ENCODE results near the gene CFAP52.
A peak's percentile ranks its signal among the peaks of the same experiment; 100 is the strongest.
"Not testable (repeated sequence)": the region's sequence is repeated elsewhere in the genome, so short reads cannot be mapped to it uniquely, and the experiment has no call there.

CFAP52 gene

GRCh38 chr17:9647014-9647413, 70.6 kb downstream of the CFAP52 start:
- no peak for DNase-seq

DNA sequence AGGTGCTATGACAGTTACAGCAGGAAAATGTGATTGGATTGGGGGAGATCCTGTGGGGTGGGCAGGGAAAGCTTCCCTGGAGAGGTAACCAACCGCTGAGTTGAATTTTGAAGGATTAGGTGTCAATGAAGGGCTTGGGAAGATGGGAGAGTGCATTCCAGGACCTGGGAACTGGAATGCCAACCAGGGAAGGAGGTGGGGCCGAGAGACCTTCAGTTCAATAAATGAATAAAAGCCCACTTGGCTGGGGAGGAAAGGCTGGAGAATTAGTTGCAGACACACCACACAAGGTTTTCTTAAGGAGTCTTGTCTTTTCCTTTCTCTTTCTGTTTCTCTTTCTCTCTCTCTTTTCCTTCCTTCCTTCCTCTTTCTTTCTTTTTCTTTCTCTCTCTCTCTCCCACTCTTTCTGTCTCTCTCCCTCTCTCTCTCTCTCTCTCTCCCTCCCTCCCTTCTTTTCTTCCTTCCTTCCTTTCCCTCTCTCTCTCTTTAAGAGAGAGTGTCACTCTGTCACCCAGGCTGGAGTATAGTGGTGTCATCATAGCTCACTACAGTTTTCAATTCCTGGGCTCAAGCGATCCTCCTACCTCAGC, 72.2 kb downstream of the CFAP52 start:
- no peak for DNase-seq

- DNase-seq: no peak
Observed at GRCh38 chr17:9658593-9659211, 82.3 kb downstream of the CFAP52 start.

- no peak for DNase-seq
Observed at GRCh38 chr17:9661027-9661426, 84.6 kb downstream of the CFAP52 start.

GRCh38 chr17:9663511-9663910, 87.1 kb downstream of the CFAP52 start:
- not testable (repeated sequence) for DNase-seq

GRCh38 chr17:9666461-9667050, 90.1 kb downstream of the CFAP52 start:
- no peak for DNase-seq

DNA sequence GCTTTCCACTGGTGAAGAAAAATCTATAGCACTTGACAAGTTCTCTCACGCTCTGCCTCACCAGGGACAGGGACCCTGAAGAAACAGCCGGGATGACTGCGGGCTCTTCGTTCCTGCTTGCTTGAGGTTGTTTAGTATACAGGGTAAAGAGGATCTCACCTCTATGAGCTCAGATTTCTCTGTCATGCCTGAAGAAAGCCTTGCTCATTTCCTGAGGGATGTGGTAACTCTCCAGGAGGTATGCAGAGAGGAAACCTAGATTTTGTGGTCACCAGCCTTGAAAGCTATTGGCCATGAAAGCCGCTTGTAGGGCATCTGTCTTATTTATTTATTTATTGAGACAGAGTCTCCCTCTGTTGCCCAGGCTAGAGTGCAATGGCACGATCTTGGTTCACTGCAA, 92.1 kb downstream of the CFAP52 start:
- DNase-seq: no peak

- no peak for DNase-seq
Observed at GRCh38 chr17:9669551-9670008, 93.1 kb downstream of the CFAP52 start.

- no peak for DNase-seq
Observed at GRCh38 chr17:9670596-9670995, 94.2 kb downstream of the CFAP52 start.

- no peak for DNase-seq
Observed at GRCh38 chr17:9671559-9671958, 95.1 kb downstream of the CFAP52 start.

DNA sequence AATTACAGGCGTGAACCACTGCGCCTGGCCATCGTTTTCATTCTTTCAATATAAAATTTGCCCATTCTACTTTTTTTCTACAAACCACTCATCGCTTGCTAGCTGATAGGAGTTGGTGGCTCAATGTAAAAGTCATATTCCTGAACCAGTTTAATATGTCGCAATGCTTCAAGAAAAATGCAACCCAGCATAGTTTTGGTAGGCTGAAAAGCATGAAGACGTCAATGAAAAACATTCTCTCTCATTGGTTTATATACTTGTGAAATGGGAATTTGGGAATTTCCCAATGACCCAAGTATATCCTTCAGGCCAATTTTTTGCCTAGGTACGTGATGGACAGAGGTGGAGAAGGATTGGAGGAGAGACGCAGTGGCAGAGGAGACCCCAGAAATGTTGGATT, 95.8 kb downstream of the CFAP52 start:
- DNase-seq: no peak

GRCh38 chr17:9672691-9673090, 96.2 kb downstream of the CFAP52 start:
- DNase-seq: no peak

DNA sequence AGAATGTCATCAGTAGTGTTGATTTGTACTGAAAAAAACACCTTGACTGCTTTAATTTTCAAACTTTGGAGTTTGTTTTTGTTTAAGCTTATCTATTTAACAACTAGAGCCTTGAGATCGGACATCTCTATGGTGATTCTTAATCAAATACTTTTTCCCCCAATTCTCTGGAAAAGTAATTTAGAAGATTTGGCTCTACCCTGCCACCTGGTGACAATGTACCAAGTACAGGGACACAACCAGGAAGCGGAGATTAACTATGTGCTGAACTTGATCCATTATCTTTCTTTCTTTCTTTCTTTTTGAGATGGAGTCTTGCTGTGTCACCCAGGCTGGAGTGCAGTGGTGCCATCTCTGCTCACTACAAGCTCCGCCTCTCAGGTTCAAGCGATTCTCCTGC, 99.6 kb downstream of the CFAP52 start:
- DNase-seq: peak; percentile 2

- DNase-seq: no peak
Observed at GRCh38 chr17:9676820-9677310, 100.4 kb downstream of the CFAP52 start.

DNA sequence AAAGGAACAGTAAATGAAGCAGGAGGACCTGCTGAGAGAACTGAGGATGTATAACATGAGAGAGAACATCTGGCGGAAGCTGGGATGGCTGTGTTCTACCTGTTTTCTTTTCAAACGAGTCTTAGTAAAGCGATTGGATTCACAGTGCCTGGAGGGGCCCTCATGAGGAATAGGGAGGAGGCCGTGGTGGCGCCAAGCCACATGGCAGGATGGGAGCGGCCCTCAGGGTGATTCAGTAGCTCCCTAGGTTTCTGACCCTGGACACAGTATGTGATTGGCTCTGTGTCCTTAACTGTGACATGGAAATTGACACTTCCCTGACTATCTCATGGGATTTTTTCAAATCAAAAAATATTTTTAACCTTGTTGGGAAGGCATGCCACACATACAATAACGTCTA, 101.0 kb downstream of the CFAP52 start:
- DNase-seq: no peak

GRCh38 chr17:9677896-9678295, 101.5 kb downstream of the CFAP52 start:
- no peak for DNase-seq

DNA sequence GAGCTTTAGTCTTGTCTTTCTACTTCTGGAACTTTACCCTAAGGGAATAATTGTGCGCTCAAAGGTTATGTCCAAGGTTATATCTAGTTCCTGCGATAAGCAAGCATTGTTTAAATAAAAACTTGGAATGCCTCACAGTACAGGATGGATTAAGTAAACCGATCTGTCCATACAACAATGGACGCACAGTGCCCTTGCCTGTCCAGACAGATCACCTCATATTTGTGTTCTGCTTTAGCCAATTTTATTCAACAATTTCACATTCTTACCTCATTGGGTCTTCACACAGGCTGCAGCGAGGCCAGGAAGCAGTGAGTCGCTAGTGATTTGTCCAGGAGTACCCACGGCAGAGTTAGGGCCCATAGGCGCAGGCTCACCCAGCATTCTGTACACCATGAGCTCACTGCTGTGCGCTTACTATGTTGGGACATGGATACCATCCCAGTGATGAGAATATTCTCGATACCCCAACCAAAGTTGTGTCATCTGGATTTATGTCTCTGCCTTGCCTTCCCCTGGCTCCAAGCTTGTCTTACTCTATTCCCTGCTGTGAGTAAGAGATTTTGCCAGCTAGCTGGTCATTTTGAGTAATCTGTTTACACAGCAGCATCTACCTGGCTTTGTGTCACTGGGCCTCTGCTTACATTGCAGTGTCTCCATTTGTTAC, 108.6 kb downstream of the CFAP52 start:
- no peak for DNase-seq
